Measurements from ENCODE around the gene CARD10.

CARD10 gene

DNA sequence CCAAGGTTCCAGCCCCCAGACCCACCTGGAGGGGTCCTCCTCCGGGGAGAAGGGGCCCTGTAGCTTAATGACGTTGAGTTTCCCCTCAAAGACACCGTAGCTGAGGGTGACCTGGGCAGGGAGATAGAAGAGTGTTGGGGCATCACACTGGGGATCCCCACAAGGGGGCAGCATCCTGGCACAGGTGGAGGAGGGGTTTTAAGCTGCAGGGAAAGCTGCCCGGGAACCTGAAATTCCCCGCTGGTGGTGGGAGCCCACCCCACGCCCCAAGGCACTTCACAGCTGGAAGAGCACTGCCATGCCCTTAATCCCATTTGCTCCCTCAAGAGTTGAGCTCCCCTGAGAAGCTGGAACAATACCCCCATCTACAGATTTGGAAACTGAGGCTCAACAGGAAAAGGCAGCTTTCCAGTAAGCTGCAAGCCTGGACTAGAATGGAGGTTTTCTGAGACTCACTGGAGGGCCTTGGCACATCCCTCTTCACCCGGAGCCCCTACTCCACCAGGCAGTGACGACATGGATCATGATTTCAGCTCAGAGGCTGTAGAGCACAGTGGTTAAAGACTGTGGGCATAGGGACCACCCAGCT lies 46.7 kb downstream of the CARD10 start:
- in situ Hi-C loops (cut with MboI; ENCODE audit: low sequenced_read_pairs), result loop anchor here (25.0 kb wide), 1 partner anchor 935 kb away; the partner anchor contains the start of gene EIF3D

- in situ Hi-C loops (cut with MboI; ENCODE audit: low sequenced_read_pairs), result loop anchor here (25.0 kb wide), 1 partner anchor 935 kb away; the partner anchor contains the start of gene EIF3D
Observed at GRCh38 chr22:37471727-37472417, 47.3 kb downstream of the CARD10 start.

- in situ Hi-C loops (cut with MboI; ENCODE audit: low sequenced_read_pairs), result loop anchor here (25.0 kb wide), 1 partner anchor 933 kb away; the partner anchor contains the start of gene EIF3D
Observed at GRCh38 chr22:37470087-37470445, 49.1 kb downstream of the CARD10 start.

- in situ Hi-C loops (cut with MboI; ENCODE audit: low sequenced_read_pairs), result loop anchor here (25.0 kb wide), 1 partner anchor 932 kb away; the partner anchor contains the start of gene EIF3D
Observed at GRCh38 chr22:37469416-37470086, 49.7 kb downstream of the CARD10 start.

- in situ Hi-C loops (cut with MboI; ENCODE audit: low sequenced_read_pairs), result loop anchor here (25.0 kb wide), 1 partner anchor 931 kb away; the partner anchor contains the start of gene EIF3D
Observed at GRCh38 chr22:37468201-37468695, 51.0 kb downstream of the CARD10 start.

GRCh38 chr22:37467391-37467955 lies 51.7 kb downstream of the CARD10 start:
- in situ Hi-C loops (cut with MboI; ENCODE audit: low sequenced_read_pairs), result loop anchor here (25.0 kb wide), 1 partner anchor 930 kb away; the partner anchor contains the start of gene EIF3D

DNA sequence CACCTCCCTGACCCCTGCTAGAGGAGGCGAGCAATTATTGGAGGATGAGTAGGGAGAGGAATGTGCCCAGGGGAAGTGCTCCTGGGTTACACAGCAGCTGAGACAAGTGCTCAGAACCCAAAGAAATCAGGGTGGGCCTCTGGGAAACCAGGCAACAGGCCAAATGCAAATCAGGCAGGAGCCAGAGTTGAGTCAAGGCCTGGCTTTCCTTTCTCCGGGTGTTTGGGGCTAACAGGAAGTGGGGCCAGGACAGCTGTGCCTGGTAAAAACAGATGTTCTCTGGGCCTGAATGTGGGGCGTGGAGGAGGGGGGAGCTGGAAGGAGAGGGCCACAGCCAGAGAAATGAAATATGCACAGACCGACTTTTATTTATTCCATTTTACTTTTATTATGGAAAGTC lies 55.0 kb downstream of the CARD10 start:
- in situ Hi-C loops (cut with MboI; ENCODE audit: low sequenced_read_pairs), result loop anchor here (25.0 kb wide), 1 partner anchor 927 kb away; the partner anchor contains the start of gene EIF3D

- in situ Hi-C loops (cut with MboI; ENCODE audit: low sequenced_read_pairs), result loop anchor here (25.0 kb wide), 1 partner anchor 926 kb away; the partner anchor contains the start of gene EIF3D
Observed at GRCh38 chr22:37462983-37463382, 56.2 kb downstream of the CARD10 start.

- in situ Hi-C loops (cut with MboI; ENCODE audit: low sequenced_read_pairs), result loop anchor here (25.0 kb wide), 1 partner anchor 925 kb away; the partner anchor contains the start of gene EIF3D
Observed at GRCh38 chr22:37462436-37462835, 56.8 kb downstream of the CARD10 start.

- in situ Hi-C loops (cut with MboI; ENCODE audit: low sequenced_read_pairs), result loop anchor here (25.0 kb wide), 1 partner anchor 925 kb away; the partner anchor contains the start of gene EIF3D
Observed at GRCh38 chr22:37461961-37462360, 57.3 kb downstream of the CARD10 start.

- in situ Hi-C loops (cut with MboI; ENCODE audit: low sequenced_read_pairs), result loop anchor here (25.0 kb wide), 1 partner anchor 923 kb away; the partner anchor contains the start of gene EIF3D
Observed at GRCh38 chr22:37460684-37461083, 58.5 kb downstream of the CARD10 start.

- in situ Hi-C loops (cut with MboI; ENCODE audit: low sequenced_read_pairs), result loop anchor here (5.0 to 25.0 kb wide), 2 partner anchors 137 to 922 kb away; partner anchors contain the start of gene EIF3D
Observed at GRCh38 chr22:37459206-37459605, 60.0 kb downstream of the CARD10 start.

GRCh38 chr22:37457093-37457893 lies 61.9 kb downstream of the CARD10 start:
- in situ Hi-C loops (cut with MboI; ENCODE audit: low sequenced_read_pairs), result loop anchor here (5.0 to 25.0 kb wide), 2 partner anchors 135 to 920 kb away; partner anchors contain the start of gene EIF3D

DNA sequence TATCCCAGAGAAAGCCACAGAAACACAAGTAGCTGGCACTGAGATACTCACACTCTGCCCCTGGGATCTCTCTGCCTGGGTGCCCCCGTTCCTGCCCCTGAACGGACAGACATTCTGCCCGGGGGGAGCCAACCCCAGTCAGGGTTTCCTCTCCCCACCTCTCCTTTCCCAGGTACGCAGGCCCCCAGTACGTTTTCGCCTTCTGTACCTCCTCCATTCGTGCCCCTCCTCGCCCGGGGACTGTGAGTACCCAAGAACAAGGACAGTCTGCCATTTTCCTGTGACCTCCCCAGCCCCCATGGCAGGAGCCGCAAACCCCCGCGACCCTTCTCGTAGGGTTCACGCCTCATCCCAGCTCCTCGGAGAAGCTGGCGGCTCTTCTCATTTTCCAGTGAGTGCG lies 62.9 kb downstream of the CARD10 start:
- in situ Hi-C loops (cut with MboI; ENCODE audit: low sequenced_read_pairs), result loop anchor here (5.0 to 25.0 kb wide), 2 partner anchors 134 to 919 kb away; partner anchors contain the start of gene EIF3D

GRCh38 chr22:37455896-37456295 lies 63.3 kb downstream of the CARD10 start:
- in situ Hi-C loops (cut with MboI; ENCODE audit: low sequenced_read_pairs), result loop anchor here (5.0 to 25.0 kb wide), 2 partner anchors 134 to 919 kb away; partner anchors contain the start of gene EIF3D

- in situ Hi-C loops (cut with MboI; ENCODE audit: low sequenced_read_pairs), result loop anchor here (5.0 to 25.0 kb wide), 2 partner anchors 133 to 918 kb away; partner anchors contain the start of gene EIF3D
Observed at GRCh38 chr22:37454857-37455686, 64.1 kb downstream of the CARD10 start.

DNA sequence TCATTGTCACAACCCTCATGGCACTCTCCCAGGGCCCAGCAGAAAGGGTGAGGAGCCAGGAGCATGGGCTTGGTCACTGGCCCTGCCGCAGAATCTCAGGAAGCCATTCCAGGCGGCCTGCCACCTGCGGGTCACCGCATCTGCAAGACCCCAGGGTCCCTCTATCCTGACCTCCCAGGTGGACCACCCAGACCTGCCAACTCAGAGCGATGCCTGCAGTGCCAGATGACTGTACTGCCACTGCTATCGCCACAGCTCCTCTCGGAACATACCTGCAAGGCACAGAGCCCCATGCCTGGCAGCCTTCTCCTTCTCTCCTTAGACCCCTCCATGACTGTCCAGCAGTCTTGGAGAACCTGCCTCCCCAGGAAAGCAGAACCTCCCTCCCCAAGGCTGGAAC lies 65.5 kb downstream of the CARD10 start:
- in situ Hi-C loops (cut with MboI; ENCODE audit: low sequenced_read_pairs), result loop anchor here (25.0 kb wide), 1 partner anchor 916 kb away; the partner anchor contains the start of gene EIF3D

DNA sequence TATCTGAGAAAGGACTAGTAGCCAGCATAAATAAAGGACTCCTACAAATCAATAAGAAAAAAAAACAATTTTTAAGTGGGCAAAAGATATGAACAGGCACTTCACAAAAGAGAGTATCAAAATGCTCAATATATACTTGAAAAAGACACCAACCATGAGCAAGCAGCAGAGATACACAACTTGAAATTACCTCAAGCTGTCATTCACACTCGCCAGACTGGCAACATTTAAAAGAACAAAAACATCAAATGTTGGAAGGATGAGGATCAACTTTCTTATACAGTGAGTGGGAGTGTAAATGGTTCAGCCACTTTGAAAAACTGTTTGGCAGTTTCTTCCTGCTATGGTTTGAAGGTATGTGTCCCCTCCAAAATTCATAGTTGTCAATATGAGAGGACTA lies 68.0 kb downstream of the CARD10 start:
- in situ Hi-C loops (cut with MboI; ENCODE audit: low sequenced_read_pairs), result loop anchor here (25.0 kb wide), 1 partner anchor 914 kb away; the partner anchor contains the start of gene EIF3D

Data from HL-60/S4 treated with retinoic acid at 250 ng/mL for 4 days and 3 days (cell line).